ENCODE measurements around the gene GAS7.

- TF ChIP-seq, protein P1, sequence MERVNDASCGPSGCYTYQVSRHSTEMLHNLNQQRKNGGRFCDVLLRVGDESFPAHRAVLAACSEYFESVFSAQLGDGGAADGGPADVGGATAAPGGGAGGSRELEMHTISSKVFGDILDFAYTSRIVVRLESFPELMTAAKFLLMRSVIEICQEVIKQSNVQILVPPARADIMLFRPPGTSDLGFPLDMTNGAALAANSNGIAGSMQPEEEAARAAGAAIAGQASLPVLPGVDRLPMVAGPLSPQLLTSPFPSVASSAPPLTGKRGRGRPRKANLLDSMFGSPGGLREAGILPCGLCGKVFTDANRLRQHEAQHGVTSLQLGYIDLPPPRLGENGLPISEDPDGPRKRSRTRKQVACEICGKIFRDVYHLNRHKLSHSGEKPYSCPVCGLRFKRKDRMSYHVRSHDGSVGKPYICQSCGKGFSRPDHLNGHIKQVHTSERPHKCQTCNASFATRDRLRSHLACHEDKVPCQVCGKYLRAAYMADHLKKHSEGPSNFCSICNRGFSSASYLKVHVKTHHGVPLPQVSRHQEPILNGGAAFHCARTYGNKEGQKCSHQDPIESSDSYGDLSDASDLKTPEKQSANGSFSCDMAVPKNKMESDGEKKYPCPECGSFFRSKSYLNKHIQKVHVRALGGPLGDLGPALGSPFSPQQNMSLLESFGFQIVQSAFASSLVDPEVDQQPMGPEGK (CRISPR knock-in tag; IDR thresholded peaks at IDR 0.05; ENCODE audit: borderline replicate concordance) = no peak
- TF ChIP-seq TCF4 (CRISPR knock-in tag; IDR thresholded peaks at IDR 0.05; ENCODE audit: borderline replicate concordance) = no peak
Observed at GRCh38 chr17:9987779-9988585, 210.4 kb downstream of the GAS7 start.
